H9 (cell line): Measurements from ENCODE around the gene FGFR3. TPM values are rescaled to one million over a fixed set of nuclear protein-coding genes. Genes with fewer than 3 reads are reported as not detected.

Experiments used
- DNase-seq: peaks from one replicate; pipeline ENCODE4 v3.0.0-alpha.2; 2017
- H2AFZ ChIP-seq: one replicate; pipeline ENCODE4 v1.6.1; 2013; ENCODE audit warnings: mild to moderate bottlenecking, low read length, control low read depth, moderate library complexity
- H2AK5ac ChIP-seq: 2 replicates; pipeline ENCODE4 v1.6.1; 2013; ENCODE audit warnings: low read length, control low read depth, mixed read lengths; ENCODE audit not compliant: insufficient read length
- H2BK120ac ChIP-seq: one replicate; pipeline ENCODE4 v1.6.1; 2013; ENCODE audit warnings: low read depth, mild to moderate bottlenecking, low read length, control low read depth, inconsistent platforms; ENCODE audit not compliant: poor library complexity, severe bottlenecking
- H2BK12ac ChIP-seq: 2 replicates; pipeline ENCODE4 v1.6.1; 2013; ENCODE audit warnings: low read length, control low read depth, mixed read lengths, low read depth; ENCODE audit not compliant: insufficient read length
- H2BK15ac ChIP-seq: 2 replicates; pipeline ENCODE4 v1.6.1; 2013; ENCODE audit warnings: low read depth, low read length, control low read depth
- H2BK20ac ChIP-seq: one replicate; pipeline ENCODE4 v1.6.1; 2013; ENCODE audit warnings: low read depth, mild to moderate bottlenecking, low read length, control low read depth, inconsistent platforms; ENCODE audit not compliant: poor library complexity, severe bottlenecking
- H2BK5ac ChIP-seq: 2 replicates; pipeline ENCODE4 v1.6.1; 2013; ENCODE audit warnings: low read length, control low read depth, mixed read lengths; ENCODE audit not compliant: insufficient read length
- H3K14ac ChIP-seq: 2 replicates; pipeline ENCODE4 v1.6.1; 2013; ENCODE audit warnings: low read length, control low read depth; ENCODE audit not compliant: insufficient read depth
- H3K18ac ChIP-seq: 2 replicates; pipeline ENCODE4 v1.6.1; 2013; ENCODE audit warnings: low read depth, mild to moderate bottlenecking, mixed read lengths, low read length, control low read depth; ENCODE audit not compliant: insufficient read length
- H3K23ac ChIP-seq: 2 replicates; pipeline ENCODE4 v1.6.1; 2013; ENCODE audit warnings: low read length, control low read depth, mixed read lengths, low read depth; ENCODE audit not compliant: insufficient read length
- H3K23me2 ChIP-seq: 2 replicates; pipeline ENCODE4 v1.6.1; 2013; ENCODE audit warnings: low read depth, mild to moderate bottlenecking, mixed read lengths, low read length, control low read depth; ENCODE audit not compliant: insufficient read length, poor library complexity, severe bottlenecking
- H3K27ac ChIP-seq: 2 replicates; pipeline ENCODE4 v1.5.1; 2013; ENCODE audit warnings: low read length, control low read depth, mixed read lengths, low read depth; ENCODE audit not compliant: insufficient read length
- H3K27me3 ChIP-seq: 2 replicates; pipeline ENCODE4 v1.6.1; 2013; ENCODE audit warnings: low read length, control low read depth, inconsistent platforms; ENCODE audit not compliant: insufficient read depth
- H3K4ac ChIP-seq: 2 replicates; pipeline ENCODE4 v1.6.1; 2013; ENCODE audit warnings: low read depth, mild to moderate bottlenecking, control low read depth, inconsistent platforms, low read length, moderate library complexity
- H3K4me1 ChIP-seq: 2 replicates; pipeline ENCODE4 v1.6.1; 2013; ENCODE audit warnings: low read length, control low read depth, inconsistent platforms; ENCODE audit not compliant: insufficient read depth
- H3K4me2 ChIP-seq: 2 replicates; pipeline ENCODE4 v1.6.1; 2013; ENCODE audit warnings: low read length, control low read depth, mixed read lengths; ENCODE audit not compliant: insufficient read length, insufficient read depth
- H3K56ac ChIP-seq: 2 replicates; pipeline ENCODE4 v1.6.1; 2013; ENCODE audit warnings: low read depth, mild to moderate bottlenecking, mixed read lengths, low read length, control low read depth; ENCODE audit not compliant: insufficient read length
- H3K79me1 ChIP-seq: 2 replicates; pipeline ENCODE4 v1.6.1; 2013; ENCODE audit warnings: low read depth, mild to moderate bottlenecking, moderate library complexity, low read length, control low read depth, inconsistent platforms; ENCODE audit not compliant: insufficient read depth, poor library complexity, severe bottlenecking
- H3K79me2 ChIP-seq: 2 replicates; pipeline ENCODE4 v1.6.1; 2013; ENCODE audit warnings: low read length, control low read depth, inconsistent platforms; ENCODE audit not compliant: insufficient read depth
- H3K9ac ChIP-seq: 2 replicates; pipeline ENCODE4 v1.6.1; 2013; ENCODE audit warnings: low read length, control low read depth, mixed read lengths; ENCODE audit not compliant: insufficient read length; ENCODE audit errors: extremely low read depth
- H3K9me3 ChIP-seq: one replicate; pipeline ENCODE4 v1.6.1; 2013; ENCODE audit warnings: low read depth, low read length, inconsistent platforms; ENCODE audit not compliant: control insufficient read depth
- H3T11ph ChIP-seq: one replicate; pipeline ENCODE4 v1.6.1; 2013; ENCODE audit warnings: mild to moderate bottlenecking, low read length, control low read depth, inconsistent platforms
- H4K20me1 ChIP-seq: one replicate; pipeline ENCODE4 v1.6.1; 2013; ENCODE audit not compliant: control insufficient read depth, insufficient read length, insufficient read depth
- H4K5ac ChIP-seq: 2 replicates; pipeline ENCODE4 v1.6.1; 2013; ENCODE audit warnings: low read depth, mild to moderate bottlenecking, mixed read lengths, low read length, control low read depth; ENCODE audit not compliant: insufficient read length
- H4K8ac ChIP-seq: replicated peaks from 2 replicates; pipeline ENCODE4 v1.6.1; 2013; ENCODE audit warnings: low read length, control low read depth, mixed read lengths, low read depth; ENCODE audit not compliant: insufficient read length
- H4K91ac ChIP-seq: 2 replicates; pipeline ENCODE4 v1.6.1; 2013; ENCODE audit warnings: low read depth, mild to moderate bottlenecking, moderate library complexity, mixed read lengths, low read length, control low read depth; ENCODE audit not compliant: insufficient read length
- H3K27ac Mint-ChIP-seq, 3 experiments: 2 replicates in 2 of 3; 3 replicates in 1 of 3; pipeline ENCODE4 v1.8.0; 2020 to 2021; ENCODE audit warnings: mixed read lengths in 3 of 3, mild to moderate bottlenecking in 1 of 3, moderate library complexity in 1 of 3
- H3K27me3 Mint-ChIP-seq: 2 replicates; pipeline ENCODE4 v1.8.0; 2021; ENCODE audit warnings: low read depth, mild to moderate bottlenecking, moderate library complexity, mixed read lengths
- H3K36me3 Mint-ChIP-seq, 3 experiments: 2 replicates in 2 of 3; 3 replicates in 1 of 3; pipeline ENCODE4 v1.8.0; 2020 to 2021; ENCODE audit warnings: low read depth in 3 of 3, mixed read lengths in 3 of 3; ENCODE audit not compliant: insufficient read depth in 1 of 3
- H3K4me1 Mint-ChIP-seq, 2 experiments: 2 replicates each; pipeline ENCODE4 v1.8.0; 2020; ENCODE audit warnings: mixed read lengths in 2 of 2
- H3K4me3 Mint-ChIP-seq, 2 experiments: 2 replicates in 1 of 2; 3 replicates in 1 of 2; pipeline ENCODE4 v1.8.0; 2020 to 2021; ENCODE audit warnings: mild to moderate bottlenecking in 2 of 2, mixed read lengths in 2 of 2, moderate library complexity in 1 of 2
- H3K9me3 Mint-ChIP-seq, 2 experiments: 2 replicates in 1 of 2; 3 replicates in 1 of 2; pipeline ENCODE4 v1.8.0; 2020; ENCODE audit warnings: mild to moderate bottlenecking in 2 of 2, mixed read lengths in 2 of 2, moderate library complexity in 1 of 2
- WGBS: extraction: QIAGEN DNeasy Blood & Tissue Kit; methylation state at CpG from one replicate; pipeline ENCODE4 v1.1.7; 2013; ENCODE audit warnings: missing lambda C conversion rate, low lambda C conversion rate, mixed read lengths; ENCODE audit not compliant: insufficient read length; ENCODE audit errors: extremely low coverage; 5-methylcytosine and 5-hydroxymethylcytosine counted together
- total RNA-seq: library from RNA; stranded (reverse); gene quantifications from 2 replicates; pipeline ENCODE4 v1.2.1, GENCODE V29; 2021
- TF ChIP-seq, protein P1 (sequence below): fragments of 200-600 bp; sonication (generic); conservative IDR thresholded peaks from 3 replicates; pipeline ENCODE4 v1.8.0; 2021; ENCODE audit warnings: antibody characterized with exemption, mild to moderate bottlenecking

FGFR3 gene
- total RNA-seq, 1 experiment from 2014 or later: 75.7 TPM

DNA sequence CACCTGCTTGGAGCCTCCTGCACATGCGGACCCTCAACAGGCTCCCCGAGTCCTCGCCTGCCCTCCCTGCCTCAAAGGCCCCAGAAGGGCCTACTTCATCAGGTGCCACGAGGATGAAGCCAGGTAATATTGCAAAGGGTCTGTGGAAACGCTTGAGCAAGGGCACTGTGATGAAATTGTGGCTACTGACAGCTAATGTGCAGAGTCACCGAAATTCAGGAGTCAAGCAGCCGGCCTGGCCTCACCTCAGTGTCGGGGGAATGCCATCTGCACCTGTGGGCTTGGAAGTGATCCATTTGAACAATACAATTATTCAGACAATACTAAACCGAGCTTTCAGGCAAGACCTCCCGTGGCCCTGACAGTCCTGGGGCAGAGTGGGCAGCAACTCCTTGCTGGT is 3.1 kb upstream of the FGFR3 start:
- no CpG with 5 or more reads among the region's 10 CpGs for WGBS
- peaks cover 2% of the 10 kb centered on the region; the same call in 1 of the 2 replicates for H3K27me3 ChIP-seq
- H3K4me1 Mint-ChIP-seq: peaks cover 13 to 19% of the 10 kb centered on the region in 2 experiments
- H3K79me1 ChIP-seq: no peaks in the 10 kb centered on the region
- H3K79me2 ChIP-seq: no peaks in the 10 kb centered on the region
- H3K9ac ChIP-seq: no peak overlapping the region
- no peak overlapping the region for H2AFZ ChIP-seq
- H3K27ac ChIP-seq: no peak overlapping the region
- H4K91ac ChIP-seq: no peak overlapping the region
- no peak overlapping the region for H3K23ac ChIP-seq
- no peak overlapping the region for H3K14ac ChIP-seq
- no peaks in the 10 kb centered on the region for H3K4me1 ChIP-seq
- no peak overlapping the region for H4K8ac ChIP-seq
- H2BK20ac ChIP-seq: no peak overlapping the region
- H4K5ac ChIP-seq: no peak overlapping the region
- H3K27ac Mint-ChIP-seq: no peak overlapping the region; a peak in 1 of 7 replicates
- H3K27me3 Mint-ChIP-seq: peaks cover 35% of the 10 kb centered on the region
- no peak overlapping the region for H3K4ac ChIP-seq
- H3K18ac ChIP-seq: no peak overlapping the region
- H3T11ph ChIP-seq: no peak overlapping the region
- no peak overlapping the region for H3K4me3 Mint-ChIP-seq
- no peaks in the 10 kb centered on the region for H3K9me3 Mint-ChIP-seq
- no peaks in the 10 kb centered on the region for H4K20me1 ChIP-seq
- TF ChIP-seq, protein P1, sequence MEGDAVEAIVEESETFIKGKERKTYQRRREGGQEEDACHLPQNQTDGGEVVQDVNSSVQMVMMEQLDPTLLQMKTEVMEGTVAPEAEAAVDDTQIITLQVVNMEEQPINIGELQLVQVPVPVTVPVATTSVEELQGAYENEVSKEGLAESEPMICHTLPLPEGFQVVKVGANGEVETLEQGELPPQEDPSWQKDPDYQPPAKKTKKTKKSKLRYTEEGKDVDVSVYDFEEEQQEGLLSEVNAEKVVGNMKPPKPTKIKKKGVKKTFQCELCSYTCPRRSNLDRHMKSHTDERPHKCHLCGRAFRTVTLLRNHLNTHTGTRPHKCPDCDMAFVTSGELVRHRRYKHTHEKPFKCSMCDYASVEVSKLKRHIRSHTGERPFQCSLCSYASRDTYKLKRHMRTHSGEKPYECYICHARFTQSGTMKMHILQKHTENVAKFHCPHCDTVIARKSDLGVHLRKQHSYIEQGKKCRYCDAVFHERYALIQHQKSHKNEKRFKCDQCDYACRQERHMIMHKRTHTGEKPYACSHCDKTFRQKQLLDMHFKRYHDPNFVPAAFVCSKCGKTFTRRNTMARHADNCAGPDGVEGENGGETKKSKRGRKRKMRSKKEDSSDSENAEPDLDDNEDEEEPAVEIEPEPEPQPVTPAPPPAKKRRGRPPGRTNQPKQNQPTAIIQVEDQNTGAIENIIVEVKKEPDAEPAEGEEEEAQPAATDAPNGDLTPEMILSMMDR: no peak
- H2BK5ac ChIP-seq: no peak overlapping the region
- no peak overlapping the region for H3K56ac ChIP-seq
- no peak overlapping the region for H2BK120ac ChIP-seq
- no peak overlapping the region for H2AK5ac ChIP-seq
- H3K9me3 ChIP-seq: no peaks in the 10 kb centered on the region
- no peak overlapping the region for H2BK15ac ChIP-seq
- H2BK12ac ChIP-seq: no peak overlapping the region
- no peaks in the 10 kb centered on the region for H3K36me3 Mint-ChIP-seq
- H3K23me2 ChIP-seq: peaks cover 7% of the 10 kb centered on the region
- H3K4me2 ChIP-seq: no peak overlapping the region
- no peak for DNase-seq
